ENCODE data around the gene LPIN1.

LPIN1 gene

DNA sequence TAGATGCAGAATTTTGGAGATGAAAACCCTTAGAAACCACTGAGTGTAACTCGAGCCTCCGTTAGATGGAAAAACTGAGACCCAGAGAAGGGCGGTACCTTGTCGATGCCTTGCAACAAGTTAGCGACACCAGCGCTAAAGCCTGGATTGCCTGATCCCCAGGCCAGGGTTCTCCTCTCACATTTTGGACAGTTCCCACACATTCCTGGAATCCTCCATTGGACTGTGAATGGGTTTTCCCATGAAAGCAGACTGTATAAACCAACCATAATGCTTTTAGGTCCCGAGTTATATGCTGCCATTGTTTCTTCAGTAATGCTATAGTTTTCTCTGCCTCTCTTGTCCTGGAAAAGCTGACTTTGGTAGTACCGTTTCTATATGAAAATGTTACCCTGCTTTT lies 37.1 kb upstream of the LPIN1 start:
- TF ChIP-seq, protein P1, sequence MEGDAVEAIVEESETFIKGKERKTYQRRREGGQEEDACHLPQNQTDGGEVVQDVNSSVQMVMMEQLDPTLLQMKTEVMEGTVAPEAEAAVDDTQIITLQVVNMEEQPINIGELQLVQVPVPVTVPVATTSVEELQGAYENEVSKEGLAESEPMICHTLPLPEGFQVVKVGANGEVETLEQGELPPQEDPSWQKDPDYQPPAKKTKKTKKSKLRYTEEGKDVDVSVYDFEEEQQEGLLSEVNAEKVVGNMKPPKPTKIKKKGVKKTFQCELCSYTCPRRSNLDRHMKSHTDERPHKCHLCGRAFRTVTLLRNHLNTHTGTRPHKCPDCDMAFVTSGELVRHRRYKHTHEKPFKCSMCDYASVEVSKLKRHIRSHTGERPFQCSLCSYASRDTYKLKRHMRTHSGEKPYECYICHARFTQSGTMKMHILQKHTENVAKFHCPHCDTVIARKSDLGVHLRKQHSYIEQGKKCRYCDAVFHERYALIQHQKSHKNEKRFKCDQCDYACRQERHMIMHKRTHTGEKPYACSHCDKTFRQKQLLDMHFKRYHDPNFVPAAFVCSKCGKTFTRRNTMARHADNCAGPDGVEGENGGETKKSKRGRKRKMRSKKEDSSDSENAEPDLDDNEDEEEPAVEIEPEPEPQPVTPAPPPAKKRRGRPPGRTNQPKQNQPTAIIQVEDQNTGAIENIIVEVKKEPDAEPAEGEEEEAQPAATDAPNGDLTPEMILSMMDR (conservative IDR thresholded peaks at IDR 0.05; ENCODE audit: low read depth, low read length): no peak
- DNase-seq (ENCODE audit: low read depth): no peak

DNA sequence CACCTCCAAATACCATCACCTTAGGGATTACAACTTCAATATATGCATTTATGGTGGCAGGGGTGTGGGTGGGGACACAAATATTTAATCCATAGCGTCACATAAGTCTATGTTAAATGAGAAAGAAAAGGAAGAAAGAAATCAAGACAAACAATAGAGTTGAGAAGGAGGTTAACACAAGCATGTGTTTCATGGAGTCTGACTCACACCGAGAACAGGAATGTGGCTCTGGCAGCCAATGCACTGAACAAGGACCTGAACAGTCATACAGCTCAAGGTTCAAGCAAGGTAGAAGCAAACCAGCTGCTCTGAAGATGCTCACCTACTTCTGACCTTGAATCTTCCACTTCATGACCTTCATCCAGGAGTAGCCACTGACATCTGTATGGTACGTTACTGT lies 36.2 kb upstream of the LPIN1 start:
- no peak overlapping the region for H3K4me3 ChIP-seq (ENCODE audit: low read length)
- TF ChIP-seq, protein P1 (conservative IDR thresholded peaks at IDR 0.05; ENCODE audit: low read depth, low read length): no peak
- DNase-seq (ENCODE audit: low read depth): peak; percentile 91

More for the DNA sequence above, 37.1 kb upstream of the LPIN1 start:
- H3K4me3 ChIP-seq (ENCODE audit: low read length): no peak overlapping the region

- TF ChIP-seq, protein P1 (conservative IDR thresholded peaks at IDR 0.05; ENCODE audit: low read depth, low read length): no peak
- DNase-seq (ENCODE audit: low read depth): no peak
These were observed 35.6 kb upstream of the LPIN1 start for GRCh38 chr2:11710632-11711353.

DNA sequence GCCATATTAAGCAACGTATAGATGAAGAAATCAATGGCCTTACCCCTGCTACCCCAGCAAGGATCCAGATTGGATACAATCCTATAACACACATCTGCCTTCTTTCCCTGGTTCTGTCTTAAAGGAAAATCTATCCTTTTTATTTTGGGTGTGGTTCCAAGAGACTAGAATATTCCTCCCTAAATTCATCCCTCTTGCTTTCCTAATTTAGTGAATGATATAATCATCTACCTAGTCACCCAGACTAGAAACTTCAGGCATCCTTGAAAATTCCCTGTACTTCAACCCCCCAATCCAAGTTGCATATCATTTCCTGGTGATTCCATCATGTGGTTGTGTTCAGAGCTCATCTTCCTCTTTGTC lies 35.1 kb upstream of the LPIN1 start:
- TF ChIP-seq, protein P1 (conservative IDR thresholded peaks at IDR 0.05; ENCODE audit: low read depth, low read length): no peak
- no peak overlapping the region for H3K4me3 ChIP-seq (ENCODE audit: low read length)
- DNase-seq (ENCODE audit: low read depth): no peak

More at GRCh38 chr2:11710632-11711353, 35.6 kb upstream of the LPIN1 start:
- H3K4me3 ChIP-seq (ENCODE audit: low read length): no peak overlapping the region

DNA sequence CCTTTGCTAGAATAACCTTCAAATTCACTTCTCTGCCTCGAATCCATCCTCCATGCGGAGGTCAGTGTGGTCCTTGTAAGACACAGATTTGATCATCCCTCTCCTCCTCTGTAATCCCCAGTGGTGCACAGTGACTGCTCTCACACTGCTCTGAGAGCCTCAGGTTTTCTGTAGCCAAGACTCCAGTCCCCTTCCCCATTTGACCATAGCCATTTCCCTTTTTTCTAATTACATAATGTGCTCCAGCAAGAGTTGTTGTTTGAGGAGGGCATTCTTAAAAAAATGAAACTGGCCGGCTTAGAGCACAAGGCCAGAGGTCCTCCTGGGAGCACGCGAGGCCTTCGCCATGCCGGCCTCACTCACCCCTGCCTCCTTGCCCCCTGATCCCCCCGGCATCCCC lies 34.7 kb upstream of the LPIN1 start:
- TF ChIP-seq, protein P1 (conservative IDR thresholded peaks at IDR 0.05; ENCODE audit: low read depth, low read length): no peak
- DNase-seq (ENCODE audit: low read depth): no peak
- no peak overlapping the region for H3K4me3 ChIP-seq (ENCODE audit: low read length)

DNA sequence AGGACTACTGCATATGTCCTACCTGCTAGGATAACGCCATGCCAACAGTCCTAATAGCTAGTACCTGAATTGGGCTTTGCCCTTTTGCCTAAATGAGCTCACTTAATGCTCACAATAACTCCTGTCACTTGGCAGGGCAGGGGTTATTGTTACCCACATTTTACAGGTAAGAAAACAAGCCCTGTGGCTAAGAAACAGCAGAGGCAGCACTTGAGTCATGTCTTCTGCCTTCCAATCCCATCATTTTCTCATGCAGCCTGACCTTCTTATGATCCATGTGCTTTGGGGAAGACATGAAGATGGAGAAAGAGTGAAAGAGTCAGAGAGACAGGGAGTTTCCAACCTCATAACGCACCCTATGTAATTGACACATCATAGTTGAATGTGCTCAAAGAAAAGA lies 33.6 kb upstream of the LPIN1 start:
- H3K4me3 ChIP-seq (ENCODE audit: low read length): no peak overlapping the region
- TF ChIP-seq, protein P1 (conservative IDR thresholded peaks at IDR 0.05; ENCODE audit: low read depth, low read length): no peak
- DNase-seq (ENCODE audit: low read depth): no peak

- no peak overlapping the region for H3K4me3 ChIP-seq (ENCODE audit: low read length)
- no peak for DNase-seq (ENCODE audit: low read depth)
- TF ChIP-seq, protein P1 (conservative IDR thresholded peaks at IDR 0.05; ENCODE audit: low read depth, low read length): no peak
These were observed 32.6 kb upstream of the LPIN1 start for GRCh38 chr2:11713815-11714214.
